SJSA1 (cell line): ENCODE measurements around the gene ARHGAP26. TPM values are rescaled to one million over a fixed set of nuclear protein-coding genes. Genes with fewer than 3 reads are reported as not detected.

ENCODE experiments used
- DNase-seq, 2 experiments: peaks; one replicate each; pipeline ENCODE4 v3.0.0-alpha.2; 2015 to 2020; ENCODE audit warnings: low spot score in 2 of 2, low read depth in 1 of 2
- H3K27ac ChIP-seq: fragments of 250-450 bp; sonication (Bioruptor Pico); 2 replicates; pipeline ENCODE4 v1.5.1; 2020; ENCODE audit warnings: mild to moderate bottlenecking, moderate library complexity
- H3K27me3 ChIP-seq: fragments of 250-450 bp; sonication (Bioruptor Pico); replicated peaks from 2 replicates; pipeline ENCODE4 v1.5.1; 2020; ENCODE audit warnings: mild to moderate bottlenecking, moderate library complexity
- H3K36me3 ChIP-seq: fragments of 250-450 bp; sonication (Bioruptor Pico); 2 replicates; pipeline ENCODE4 v1.5.1; 2020; ENCODE audit warnings: mild to moderate bottlenecking
- H3K4me1 ChIP-seq: fragments of 250-450 bp; sonication (Bioruptor Pico); replicated peaks from 2 replicates; pipeline ENCODE4 v1.6.1; 2021; ENCODE audit warnings: mild to moderate bottlenecking
- H3K4me3 ChIP-seq: fragments of 250-450 bp; sonication (Bioruptor Pico); 2 replicates; pipeline ENCODE4 v1.5.1; 2020; ENCODE audit warnings: mild to moderate bottlenecking
- H3K9me3 ChIP-seq: fragments of 250-450 bp; sonication (Bioruptor Pico); replicated peaks from 2 replicates; pipeline ENCODE4 v1.5.1; 2020; ENCODE audit warnings: mild to moderate bottlenecking
- total RNA-seq: library from RNA; depleted of rRNA; stranded (reverse); fragments of >200 nt; shearing (Covaris generic); gene quantifications from 2 replicates; pipeline ENCODE4 v1.2.3, GENCODE V29; 2014

ARHGAP26 gene
- total RNA-seq, 1 experiment from 2014 or later = 10.2 TPM

DNA sequence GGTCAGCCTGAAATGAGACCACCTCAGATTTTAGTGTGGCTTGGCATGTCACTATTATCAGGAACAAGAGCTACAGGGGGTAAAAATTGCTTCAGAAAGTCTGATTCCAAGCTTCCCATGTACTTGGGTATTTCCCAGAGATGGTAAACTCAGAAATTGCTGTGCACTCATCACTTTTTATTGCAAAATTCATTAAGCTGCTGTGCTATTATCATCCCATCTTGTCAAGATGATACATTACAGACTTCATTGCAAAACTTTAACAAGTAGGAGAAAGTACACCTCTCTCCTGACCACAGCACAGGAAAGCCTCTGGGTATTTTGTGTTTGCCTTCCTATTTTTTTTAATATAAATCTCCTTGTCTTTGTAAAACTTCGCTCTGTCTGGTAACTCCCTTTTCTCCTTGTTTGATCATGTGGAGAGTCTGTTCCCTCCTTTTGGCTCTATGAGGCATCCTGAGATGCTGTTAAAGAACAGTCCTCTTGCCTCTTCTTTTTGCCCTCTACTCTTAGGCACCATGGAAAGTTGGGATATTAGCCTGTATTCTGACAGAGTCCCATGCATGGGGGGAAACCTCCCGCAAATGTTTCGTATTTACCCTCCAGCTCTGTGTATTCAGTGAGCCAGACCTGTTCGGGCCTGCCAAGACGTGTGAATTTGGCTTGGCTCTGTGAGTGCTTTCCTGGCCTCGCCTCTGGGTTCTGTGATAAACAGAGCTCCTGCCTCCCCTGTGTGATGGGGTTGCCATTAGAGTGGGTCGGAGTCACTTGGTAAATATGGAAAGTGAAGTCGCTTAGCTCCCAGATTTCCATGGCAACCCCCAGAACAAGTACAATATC is 372.6 kb downstream of the ARHGAP26 start:
- Histone ChIP-seq H3K27me3 (no peaks in the 10 kb centered on the region), H3K4me1 (peaks cover 65% of the 10 kb centered on the region), H3K9me3 (no peaks in the 10 kb centered on the region), H3K27ac (peak overlapping the region; percentile 46), H3K36me3 (no peaks in the 10 kb centered on the region), H3K4me3 (no peak overlapping the region)
- DNase-seq = peak in 1 of 2 experiments; percentile 37

DNA sequence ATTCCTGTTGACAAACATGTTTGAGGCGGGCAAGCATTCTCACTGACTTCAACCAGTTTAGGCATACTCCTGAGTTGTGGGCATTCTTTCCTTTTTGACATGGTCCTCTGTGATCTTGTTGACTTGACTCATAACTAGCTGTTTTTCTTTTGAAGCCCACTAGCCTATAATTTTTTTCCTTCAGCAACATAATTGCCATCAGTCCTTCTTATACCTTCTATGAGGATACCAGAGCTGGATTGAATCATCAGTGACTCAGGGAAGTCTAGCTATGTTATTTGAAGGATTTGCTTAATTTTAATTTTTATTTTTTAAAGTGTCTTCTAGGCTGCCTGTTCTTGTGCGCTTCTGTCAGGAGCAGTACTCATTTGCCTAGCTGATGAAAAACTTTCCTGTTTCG is 373.8 kb downstream of the ARHGAP26 start:
- Histone ChIP-seq H3K36me3 (no peaks in the 10 kb centered on the region), H3K4me3 (no peak overlapping the region), H3K4me1 (peaks cover 59% of the 10 kb centered on the region), H3K27me3 (no peaks in the 10 kb centered on the region), H3K9me3 (no peaks in the 10 kb centered on the region), H3K27ac (peak overlapping the region; percentile 5)
- DNase-seq = peak in 1 of 2 experiments; percentile 60

DNA sequence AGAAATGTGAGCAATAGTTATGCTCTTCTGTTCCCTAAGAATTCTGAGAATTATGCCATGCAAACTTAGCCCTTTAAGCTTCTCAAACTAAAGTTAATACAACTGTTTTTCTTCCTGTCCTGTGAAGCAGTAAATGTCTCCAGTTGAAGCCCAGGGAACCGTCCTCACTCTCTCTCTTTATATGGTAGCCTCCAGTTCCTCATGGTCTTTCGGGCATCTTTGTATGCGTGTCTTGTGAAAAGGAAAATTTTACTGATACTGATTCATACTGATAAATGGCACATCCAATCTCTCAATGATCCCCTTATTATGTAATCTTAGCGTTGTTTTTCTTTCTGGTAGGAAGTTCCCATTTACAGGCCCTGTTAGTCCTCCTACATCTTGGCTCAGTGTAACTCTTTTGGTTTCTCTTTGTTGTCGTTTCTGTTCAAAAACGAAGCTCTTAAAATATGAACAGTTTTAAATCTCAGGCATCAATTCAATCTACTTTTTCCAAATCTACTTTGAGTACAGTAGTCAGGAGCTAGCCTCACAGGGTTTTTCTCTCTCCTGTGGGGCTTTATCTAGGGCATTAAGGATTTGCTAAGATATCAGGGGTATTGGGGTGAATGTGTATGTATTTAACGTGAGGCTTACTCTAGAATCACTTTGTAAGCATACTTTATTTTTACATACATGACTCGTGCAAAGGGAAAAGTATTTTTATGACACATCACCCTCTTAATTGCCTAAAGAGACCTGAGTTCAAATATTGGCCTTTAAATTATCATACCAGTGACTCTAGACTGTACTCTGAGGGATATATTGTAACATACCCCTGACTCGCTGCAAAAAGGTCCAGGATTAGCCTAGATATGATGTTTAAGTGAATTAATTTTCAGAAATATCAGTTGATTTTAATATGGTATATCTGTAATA is 375.3 kb downstream of the ARHGAP26 start:
- Histone ChIP-seq H3K9me3 (no peaks in the 10 kb centered on the region), H3K27me3 (no peaks in the 10 kb centered on the region), H3K4me3 (no peak overlapping the region), H3K27ac (no peak overlapping the region), H3K4me1 (peaks cover 53% of the 10 kb centered on the region), H3K36me3 (no peaks in the 10 kb centered on the region)
- DNase-seq = no peak

DNA sequence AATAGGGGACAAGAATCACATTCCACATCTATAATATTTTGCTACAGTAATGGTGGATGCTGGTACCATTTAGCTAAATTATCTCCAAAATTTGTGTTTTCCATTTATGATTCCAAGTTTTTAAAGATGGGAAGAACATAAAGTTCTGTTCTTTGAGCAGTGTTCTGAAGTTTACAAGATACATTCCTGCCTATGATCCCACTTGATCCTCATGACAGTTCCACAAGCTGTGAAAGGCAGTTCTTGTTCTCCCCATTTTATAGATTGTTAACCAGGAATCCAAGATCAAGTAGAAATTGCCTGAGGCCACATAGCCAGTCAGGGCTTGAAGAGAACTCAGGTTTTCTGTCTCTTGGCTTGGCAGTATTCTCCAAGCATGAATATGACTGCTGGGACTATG is 376.0 kb downstream of the ARHGAP26 start:
- Histone ChIP-seq H3K27me3 (no peaks in the 10 kb centered on the region), H3K36me3 (no peaks in the 10 kb centered on the region), H3K4me3 (no peak overlapping the region), H3K9me3 (no peaks in the 10 kb centered on the region), H3K4me1 (peaks cover 47% of the 10 kb centered on the region), H3K27ac (no peak overlapping the region)
- no peak for DNase-seq

DNA sequence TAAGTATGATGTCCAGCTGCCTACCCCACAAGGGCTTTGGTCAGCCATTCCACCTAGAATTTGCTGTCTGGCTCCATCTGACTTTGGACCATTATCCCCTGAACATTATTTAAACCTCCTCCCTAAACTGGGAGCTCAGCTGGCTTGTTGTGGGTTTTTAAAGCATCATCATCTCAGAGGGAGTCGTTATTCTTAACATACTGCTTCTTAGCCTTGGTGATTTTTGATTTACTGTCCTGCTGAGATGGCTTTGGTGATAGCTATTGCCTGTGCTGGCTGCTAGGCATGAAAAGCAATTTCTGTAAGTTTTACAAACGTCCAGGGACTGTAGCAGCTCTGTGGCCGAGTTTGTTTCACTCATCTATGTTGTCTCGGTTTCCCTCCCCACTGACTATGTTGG is 377.2 kb downstream of the ARHGAP26 start:
- no peak for DNase-seq
- H3K36me3 ChIP-seq = 0 out of 2 replicates have a peak, but pooled peaks cover 2% of the 10 kb centered on the region
- H3K4me3 ChIP-seq = no peak overlapping the region
- H3K27ac ChIP-seq = no peak overlapping the region
- H3K9me3 ChIP-seq = no peaks in the 10 kb centered on the region
- peaks cover 41% of the 10 kb centered on the region for H3K4me1 ChIP-seq
- H3K27me3 ChIP-seq = no peaks in the 10 kb centered on the region

DNA sequence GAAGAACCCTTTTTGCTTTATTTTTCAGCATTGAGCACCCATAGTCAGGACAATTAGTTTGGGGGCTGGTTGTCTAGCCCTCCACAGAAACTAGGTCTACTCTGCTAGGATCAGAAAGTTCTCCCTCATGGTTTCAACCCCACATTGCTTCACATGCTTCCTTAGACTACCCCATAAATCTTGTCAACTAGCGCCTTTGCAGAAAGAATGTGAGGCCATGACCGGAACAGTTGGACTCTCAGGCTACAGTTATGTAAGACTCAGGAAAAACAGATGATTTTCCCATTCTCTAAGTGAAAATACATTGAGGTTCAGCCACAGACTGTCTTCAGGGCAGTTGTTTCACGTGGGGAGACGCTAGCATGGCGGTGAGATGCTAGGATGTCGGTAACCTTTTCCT is 377.7 kb downstream of the ARHGAP26 start:
- 0 out of 2 replicates have a peak, but pooled peaks cover 2% of the 10 kb centered on the region for H3K36me3 ChIP-seq
- no peak overlapping the region for H3K27ac ChIP-seq
- no peak overlapping the region for H3K4me3 ChIP-seq
- no peaks in the 10 kb centered on the region for H3K9me3 ChIP-seq
- peaks cover 41% of the 10 kb centered on the region for H3K4me1 ChIP-seq
- H3K27me3 ChIP-seq = no peaks in the 10 kb centered on the region
- DNase-seq = no peak

DNA sequence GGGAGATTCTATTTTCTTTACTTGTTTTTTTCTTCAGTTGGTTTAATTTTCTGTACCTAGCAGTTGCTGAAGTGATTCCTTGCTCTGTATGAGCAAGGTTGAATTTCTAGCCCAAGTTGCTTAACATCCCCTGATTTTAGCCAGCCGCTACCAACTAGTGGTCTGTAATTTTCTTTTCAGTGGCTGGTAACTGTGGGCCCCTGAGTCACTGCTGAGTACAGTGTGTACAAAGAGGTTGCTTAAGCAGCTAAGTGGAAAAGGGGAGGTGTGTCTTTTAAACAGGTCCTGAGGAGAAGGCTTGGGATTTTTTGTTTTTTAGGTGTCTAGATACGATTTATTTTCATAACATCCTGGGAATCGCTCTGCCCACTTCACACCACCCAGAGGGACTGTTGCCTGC is 378.6 kb downstream of the ARHGAP26 start:
- no peaks in the 10 kb centered on the region for H3K27me3 ChIP-seq
- peaks cover 41% of the 10 kb centered on the region for H3K4me1 ChIP-seq
- H3K27ac ChIP-seq = no peak overlapping the region
- no peak for DNase-seq
- no peaks in the 10 kb centered on the region for H3K9me3 ChIP-seq
- H3K4me3 ChIP-seq = no peak overlapping the region
- 0 out of 2 replicates have a peak, but pooled peaks cover 2% of the 10 kb centered on the region for H3K36me3 ChIP-seq

DNA sequence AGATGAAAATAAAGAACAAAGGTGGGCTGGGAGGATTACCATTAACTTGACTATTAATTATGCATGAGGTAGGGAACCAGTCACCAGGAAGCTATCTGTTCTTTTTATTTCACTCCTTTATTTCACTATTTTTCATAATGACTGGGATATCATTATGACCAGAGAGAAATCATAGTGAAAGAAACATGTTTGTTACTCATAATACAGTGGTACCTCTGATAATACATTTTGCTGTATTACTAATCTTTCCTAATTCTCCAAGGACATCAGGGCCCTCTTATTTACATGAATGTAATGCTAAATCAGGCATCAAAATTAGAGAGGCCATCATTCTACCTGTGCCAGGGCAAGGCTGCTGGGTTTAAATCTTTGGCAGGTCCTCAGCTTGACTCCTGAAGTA is 379.6 kb downstream of the ARHGAP26 start:
- Histone ChIP-seq H3K27ac (no peak overlapping the region), H3K4me3 (no peak overlapping the region), H3K9me3 (no peaks in the 10 kb centered on the region), H3K36me3 (0 out of 2 replicates have a peak, but pooled peaks cover 2% of the 10 kb centered on the region), H3K27me3 (no peaks in the 10 kb centered on the region), H3K4me1 (peaks cover 41% of the 10 kb centered on the region)
- no peak for DNase-seq

DNA sequence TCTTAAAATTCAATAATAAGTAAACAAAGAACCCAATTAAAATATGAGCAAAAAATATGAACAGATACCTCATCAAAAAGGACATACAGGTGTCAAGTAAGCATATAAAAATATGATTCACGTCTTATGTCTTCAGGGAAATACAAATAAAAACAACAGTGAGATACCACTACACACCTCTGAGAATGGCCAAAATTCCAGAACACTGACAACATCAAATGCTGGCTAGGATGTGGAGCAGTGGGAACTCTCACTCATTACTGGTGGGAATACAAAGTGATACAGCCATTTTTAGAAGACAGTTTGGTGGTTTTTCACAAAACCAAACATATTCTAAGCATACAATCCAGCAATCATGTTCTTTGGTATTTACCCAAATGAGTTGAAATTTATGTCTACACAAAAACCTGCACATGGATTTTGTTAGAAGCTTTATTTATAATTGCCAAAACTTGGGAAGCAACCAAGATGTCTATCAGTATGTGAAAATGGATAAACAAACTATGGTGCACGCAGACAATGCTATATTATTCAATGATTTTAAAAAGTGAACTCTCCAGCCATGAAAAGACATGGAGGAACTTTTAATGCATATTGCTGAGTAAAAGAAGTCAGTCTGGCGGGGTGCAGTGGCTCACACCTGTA is 381.0 kb downstream of the ARHGAP26 start:
- no peak for DNase-seq
- Histone ChIP-seq H3K27me3 (no peaks in the 10 kb centered on the region), H3K36me3 (0 out of 2 replicates have a peak, but pooled peaks cover 2% of the 10 kb centered on the region), H3K27ac (no peak overlapping the region), H3K4me1 (peaks cover 44% of the 10 kb centered on the region), H3K4me3 (no peak overlapping the region), H3K9me3 (no peaks in the 10 kb centered on the region)

DNA sequence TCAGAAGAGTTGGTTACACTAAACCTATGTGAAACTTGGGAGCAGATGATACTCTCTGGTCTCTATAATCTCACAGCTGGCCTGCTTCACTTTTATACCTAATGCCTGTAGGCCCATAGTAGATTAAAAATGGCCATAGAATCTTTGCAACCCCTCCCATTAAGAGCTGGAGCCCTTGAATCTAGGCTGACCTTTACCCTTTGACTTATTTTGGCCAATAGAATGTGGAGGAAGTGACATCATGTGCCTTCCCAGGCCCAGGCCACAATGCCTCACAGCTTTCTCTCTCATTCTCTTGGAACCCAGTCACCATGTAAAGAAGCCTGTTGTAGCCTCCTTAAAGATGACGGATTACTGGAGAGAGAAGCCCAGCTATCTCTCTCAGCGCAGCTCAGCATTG is 382.3 kb downstream of the ARHGAP26 start:
- no peak for DNase-seq
- no peak overlapping the region for H3K4me3 ChIP-seq
- H3K4me1 ChIP-seq = peaks cover 48% of the 10 kb centered on the region
- H3K27ac ChIP-seq = peak overlapping the region; percentile 95; the same call in 1 of the 2 replicates
- H3K9me3 ChIP-seq = no peaks in the 10 kb centered on the region
- H3K36me3 ChIP-seq = 0 out of 2 replicates have a peak, but pooled peaks cover 2% of the 10 kb centered on the region
- no peaks in the 10 kb centered on the region for H3K27me3 ChIP-seq

DNA sequence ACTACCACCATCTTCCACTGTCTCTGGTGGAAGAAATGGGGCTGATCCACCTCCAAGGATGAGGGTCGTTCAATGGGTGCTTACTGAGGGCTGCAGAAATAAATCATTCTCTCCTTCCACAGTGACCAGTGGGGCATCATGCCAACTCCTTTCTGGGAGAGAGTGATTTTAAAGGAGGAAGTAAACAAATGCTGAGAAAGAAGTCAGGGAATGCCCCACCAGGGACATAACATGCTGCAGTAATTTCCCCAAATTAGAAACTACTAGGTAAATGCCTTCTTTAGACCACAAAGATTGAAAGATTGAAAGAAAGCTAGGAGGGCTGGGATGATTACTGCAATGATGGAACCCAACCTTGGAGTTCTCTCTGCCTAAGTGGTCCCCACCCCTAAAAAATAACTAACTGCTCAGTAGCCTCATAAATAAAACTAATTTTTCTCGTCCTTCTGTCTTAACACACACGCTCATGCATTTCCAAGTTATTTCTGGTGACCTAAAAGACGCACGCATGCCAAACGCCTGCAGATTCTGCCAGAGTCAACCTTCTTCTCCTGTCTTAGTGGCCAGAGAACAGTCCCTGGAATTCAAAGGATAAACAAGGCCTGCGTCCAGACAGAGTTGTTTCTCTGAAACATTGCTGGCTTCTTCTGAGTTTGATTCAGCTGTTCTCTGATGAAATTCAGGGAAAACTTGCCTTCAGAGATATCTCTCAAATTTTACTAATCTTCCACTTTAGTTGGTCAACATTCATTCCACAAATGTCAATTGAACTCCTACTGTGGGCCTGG is 383.3 kb downstream of the ARHGAP26 start:
- H3K27ac ChIP-seq = peak overlapping the region; percentile 95
- no peaks in the 10 kb centered on the region for H3K9me3 ChIP-seq
- DNase-seq = peak; percentile 77 to 86
- H3K36me3 ChIP-seq = 0 out of 2 replicates have a peak, but pooled peaks cover 2% of the 10 kb centered on the region
- H3K27me3 ChIP-seq = no peaks in the 10 kb centered on the region
- H3K4me3 ChIP-seq = no peak overlapping the region
- peaks cover 48% of the 10 kb centered on the region for H3K4me1 ChIP-seq

DNA sequence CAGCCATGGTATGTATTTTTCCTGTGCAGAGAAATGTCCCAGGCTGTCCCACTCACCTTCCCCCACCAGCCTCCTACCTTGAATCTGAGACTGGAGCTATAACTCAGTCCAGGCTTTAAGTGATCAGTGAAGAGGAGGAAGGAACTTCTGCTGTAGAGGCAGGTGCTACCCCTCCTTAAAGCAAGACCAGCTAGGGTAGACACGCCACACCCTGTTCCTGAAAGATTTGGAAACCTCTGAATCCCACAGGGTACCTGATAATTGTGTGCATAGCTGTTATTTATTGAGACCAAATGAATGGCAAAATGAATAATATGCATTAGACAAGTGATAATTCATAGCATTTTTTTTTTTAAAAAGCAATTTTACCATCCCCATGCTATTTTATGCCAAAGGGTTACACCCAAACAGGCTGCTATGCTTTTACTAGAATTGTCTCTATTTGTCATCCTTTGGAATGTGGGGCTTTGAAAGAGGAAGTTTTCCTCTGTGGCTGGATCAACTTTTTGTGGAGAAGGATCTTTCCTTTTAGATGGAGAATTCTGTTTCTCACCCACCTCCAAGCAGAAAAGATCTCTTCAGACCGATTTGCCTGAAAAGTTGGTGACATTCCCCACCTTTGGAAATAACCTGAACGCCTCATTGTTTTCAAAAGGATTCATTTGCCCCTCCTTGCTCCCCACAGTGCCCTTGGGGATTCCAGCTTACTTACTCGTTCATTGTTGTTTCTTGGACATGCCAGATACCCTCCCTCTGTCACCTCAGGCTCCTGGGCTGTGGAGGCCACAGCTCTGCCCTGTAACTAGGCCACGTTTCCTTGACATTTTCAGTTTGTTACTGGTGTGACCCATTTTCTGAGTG is 384.6 kb downstream of the ARHGAP26 start:
- Histone ChIP-seq H3K27ac (peak overlapping the region; percentile 95), H3K4me1 (peaks cover 48% of the 10 kb centered on the region), H3K4me3 (no peak overlapping the region), H3K27me3 (no peaks in the 10 kb centered on the region), H3K9me3 (no peaks in the 10 kb centered on the region), H3K36me3 (0 out of 2 replicates have a peak, but pooled peaks cover 2% of the 10 kb centered on the region)
- peak; percentile 77 to 95 for DNase-seq
